ENCODE data around the gene FAM120B.

DNA sequence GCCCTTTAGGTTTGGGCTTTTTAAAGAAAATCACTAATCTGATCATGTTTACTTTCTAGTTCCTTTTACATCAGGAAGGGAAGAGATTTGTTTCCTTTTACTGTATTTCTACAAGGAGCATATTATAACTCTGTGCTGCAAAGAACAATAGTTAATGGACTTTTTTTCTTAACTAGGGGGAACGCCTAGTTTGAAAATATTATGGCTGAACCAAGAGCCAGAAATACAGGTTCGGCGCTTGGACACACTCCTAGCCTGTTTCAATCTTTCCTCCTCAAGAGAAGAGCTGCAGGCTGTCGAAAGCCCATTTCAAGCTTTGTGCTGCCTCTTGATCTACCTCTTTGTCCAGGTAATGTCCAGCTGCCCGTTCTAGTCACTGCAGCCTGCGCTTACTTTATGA, 41.4 kb downstream of the FAM120B start:
- TF ChIP-seq, protein P1, sequence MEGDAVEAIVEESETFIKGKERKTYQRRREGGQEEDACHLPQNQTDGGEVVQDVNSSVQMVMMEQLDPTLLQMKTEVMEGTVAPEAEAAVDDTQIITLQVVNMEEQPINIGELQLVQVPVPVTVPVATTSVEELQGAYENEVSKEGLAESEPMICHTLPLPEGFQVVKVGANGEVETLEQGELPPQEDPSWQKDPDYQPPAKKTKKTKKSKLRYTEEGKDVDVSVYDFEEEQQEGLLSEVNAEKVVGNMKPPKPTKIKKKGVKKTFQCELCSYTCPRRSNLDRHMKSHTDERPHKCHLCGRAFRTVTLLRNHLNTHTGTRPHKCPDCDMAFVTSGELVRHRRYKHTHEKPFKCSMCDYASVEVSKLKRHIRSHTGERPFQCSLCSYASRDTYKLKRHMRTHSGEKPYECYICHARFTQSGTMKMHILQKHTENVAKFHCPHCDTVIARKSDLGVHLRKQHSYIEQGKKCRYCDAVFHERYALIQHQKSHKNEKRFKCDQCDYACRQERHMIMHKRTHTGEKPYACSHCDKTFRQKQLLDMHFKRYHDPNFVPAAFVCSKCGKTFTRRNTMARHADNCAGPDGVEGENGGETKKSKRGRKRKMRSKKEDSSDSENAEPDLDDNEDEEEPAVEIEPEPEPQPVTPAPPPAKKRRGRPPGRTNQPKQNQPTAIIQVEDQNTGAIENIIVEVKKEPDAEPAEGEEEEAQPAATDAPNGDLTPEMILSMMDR (IDR thresholded peaks at IDR 0.05; ENCODE audit: low read length), result no peak
- no peak for TF ChIP-seq EZH2 (IDR thresholded peaks at IDR 0.05; ENCODE audit: borderline replicate concordance, low read length)
